ENCODE measurements around the gene BRD2.

The BRD2 gene

DNA sequence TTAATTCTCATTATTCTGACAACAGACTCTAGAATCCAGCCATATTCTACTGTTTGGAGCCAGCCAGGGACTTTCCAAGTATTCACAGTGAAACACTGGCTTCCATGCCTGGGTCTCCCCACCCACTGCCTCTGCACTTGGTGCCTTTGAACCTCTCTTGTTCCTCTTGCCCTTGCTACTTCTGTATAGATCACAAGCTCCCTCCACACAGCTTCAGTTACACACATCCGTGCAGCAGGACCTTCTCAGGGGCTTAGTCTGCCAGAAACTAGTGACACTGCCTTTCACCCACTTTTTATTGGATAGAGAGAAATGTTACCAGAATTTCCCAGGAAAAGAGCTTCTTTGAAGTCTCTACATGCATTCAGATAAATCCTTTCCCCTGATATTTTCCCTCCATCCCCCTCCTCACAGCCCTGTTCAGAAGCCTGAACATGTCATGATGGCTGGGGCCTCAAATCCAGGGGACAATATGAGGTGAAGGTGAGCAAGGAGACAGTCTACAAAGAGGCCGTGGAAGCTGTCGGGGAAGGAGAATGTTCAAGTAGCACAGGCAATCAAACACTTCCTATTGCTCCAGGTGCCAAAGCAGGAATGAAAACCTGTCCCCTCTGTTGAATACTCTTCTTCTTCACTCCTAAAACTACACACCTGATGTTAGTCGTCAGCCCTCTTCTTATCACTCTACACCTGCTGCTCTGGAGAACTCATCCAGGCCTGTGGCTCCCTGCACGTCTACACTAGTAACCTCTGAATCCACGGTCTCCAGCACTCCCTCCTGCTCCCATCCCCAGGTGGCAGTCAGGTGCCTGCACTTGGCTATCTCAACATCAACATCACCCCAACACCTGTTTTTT, 61.2 kb downstream of the BRD2 start:
- DNase-seq (ENCODE audit: low read depth in 2 of 2): no peak

DNA sequence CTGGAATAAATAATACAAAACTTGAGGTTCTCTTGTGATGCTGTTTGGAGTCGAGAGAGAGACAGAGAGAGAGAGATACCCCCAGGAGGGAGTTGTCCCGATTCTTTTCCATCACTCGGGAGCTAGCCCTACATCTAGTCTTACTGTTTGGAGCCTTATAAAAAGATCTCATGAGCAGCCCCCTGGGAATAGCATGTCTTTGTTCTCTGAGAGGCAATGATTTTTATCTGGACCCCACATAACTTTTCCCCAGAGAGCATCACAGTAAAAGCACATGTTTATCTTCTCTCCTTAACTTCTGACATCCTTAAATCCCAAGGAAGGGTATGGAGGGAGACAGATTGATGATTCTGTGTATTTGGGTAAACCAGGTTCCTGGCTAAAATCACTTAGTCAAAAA, 61.9 kb downstream of the BRD2 start:
- DNase-seq (ENCODE audit: low read depth in 2 of 2): no peak

Data from stimulated activated CD4-positive, alpha-beta T cell treated with anti-CD3 and anti-CD28 coated beads, Interleukin-12 subunit alpha, Interleukin-12 subunit beta, amount 100 ng/mL, for 24 hours (primary cell).